HG03565 (cell line): Measurements from ENCODE around the gene CHMP3.
"Not testable (repeated sequence)": the region's sequence is repeated elsewhere in the genome, so short reads cannot be mapped to it uniquely, and the experiment has no call there.

Experiments used
- ATAC-seq: cut with Tn5 transposase; IDR thresholded peaks from one replicate; pipeline ENCODE4 v1.9.1; 2021; ENCODE audit warnings: mild to moderate bottlenecking, moderate library complexity; ENCODE audit not compliant: unreplicated experiment

Gene CHMP3

GRCh38 chr2:86562922-86563649, at the start of gene CHMP3:
CHMP3 (minus strand) TSS chr2:86563443; CDS start chr2:86563348, 95 bp downstream.
- ATAC-seq = peak; percentile 91

GRCh38 chr2:86610871-86611270, 47.6 kb upstream of the CHMP3 start:
- no peak for ATAC-seq

GRCh38 chr2:86608832-86609410, 45.7 kb upstream of the CHMP3 start:
- ATAC-seq = no peak

- ATAC-seq = no peak
Measured at GRCh38 chr2:86603905-86604304, 40.7 kb upstream of the CHMP3 start.

- no peak for ATAC-seq
Measured at GRCh38 chr2:86598966-86599365, 35.7 kb upstream of the CHMP3 start.

- no peak for ATAC-seq
Measured at GRCh38 chr2:86596118-86596517, 32.9 kb upstream of the CHMP3 start.

- no peak for ATAC-seq
Measured at GRCh38 chr2:86593266-86593665, 30.0 kb upstream of the CHMP3 start.

- ATAC-seq = no peak
Measured at GRCh38 chr2:86592547-86593230, 29.4 kb upstream of the CHMP3 start.

GRCh38 chr2:86589701-86590100, 26.5 kb upstream of the CHMP3 start:
- not testable (repeated sequence) for ATAC-seq

- no peak for ATAC-seq
Measured at GRCh38 chr2:86584151-86584913, 21.1 kb upstream of the CHMP3 start.

- ATAC-seq = no peak
Measured at GRCh38 chr2:86580560-86580959, 17.3 kb upstream of the CHMP3 start.

- ATAC-seq = no peak
Measured at GRCh38 chr2:86577817-86578456, 14.7 kb upstream of the CHMP3 start.

- ATAC-seq = no peak
Measured at GRCh38 chr2:86570059-86570458, 6.8 kb upstream of the CHMP3 start.

- no peak for ATAC-seq
Measured at GRCh38 chr2:86566821-86567190, 3.6 kb upstream of the CHMP3 start.

- no peak for ATAC-seq
Measured at GRCh38 chr2:86566158-86566820, 3.0 kb upstream of the CHMP3 start.

GRCh38 chr2:86563650-86564061, 413 bp upstream of the CHMP3 start:
- no peak for ATAC-seq

GRCh38 chr2:86562485-86562921, 740 bp downstream of the CHMP3 start:
- ATAC-seq = no peak

GRCh38 chr2:86557836-86558235, 5.4 kb downstream of the CHMP3 start:
- no peak for ATAC-seq

- ATAC-seq = no peak
Measured at GRCh38 chr2:86556508-86556907, 6.7 kb downstream of the CHMP3 start.

- ATAC-seq = no peak
Measured at GRCh38 chr2:86552889-86553288, 10.4 kb downstream of the CHMP3 start.
